GOT3 (cell line): ENCODE results near the gene DYNC1H1.
"Not testable (repeated sequence)": the region's sequence is repeated elsewhere in the genome, so short reads cannot be mapped to it uniquely, and the experiment has no call there.

ENCODE experiments used
- DNase-seq: peaks from one replicate; lab custom pipeline; 2025; ENCODE audit warnings: mixed read lengths; lab: John Stamatoyannopoulos, UW

The DYNC1H1 gene

DNA sequence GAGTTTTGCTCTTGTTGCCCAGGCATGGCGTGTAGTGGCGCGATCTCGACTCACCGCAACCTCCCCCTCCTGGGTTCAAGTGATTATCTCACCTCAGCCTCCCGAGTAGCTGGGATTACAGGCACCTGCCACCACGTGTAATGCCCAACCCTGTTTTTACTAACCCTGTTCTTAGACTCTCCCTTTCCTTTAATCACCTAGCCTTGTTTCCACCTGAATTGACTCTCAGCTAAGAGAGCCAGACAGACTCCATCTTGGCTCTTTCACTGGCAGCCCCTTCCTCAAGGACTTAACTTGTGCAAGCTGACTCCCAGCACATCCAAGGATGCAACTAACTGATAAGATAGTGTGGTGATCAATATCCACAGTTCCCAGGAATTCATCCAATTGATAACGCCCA, 100.2 kb downstream of the DYNC1H1 start:
- not testable (repeated sequence) for DNase-seq

DNA sequence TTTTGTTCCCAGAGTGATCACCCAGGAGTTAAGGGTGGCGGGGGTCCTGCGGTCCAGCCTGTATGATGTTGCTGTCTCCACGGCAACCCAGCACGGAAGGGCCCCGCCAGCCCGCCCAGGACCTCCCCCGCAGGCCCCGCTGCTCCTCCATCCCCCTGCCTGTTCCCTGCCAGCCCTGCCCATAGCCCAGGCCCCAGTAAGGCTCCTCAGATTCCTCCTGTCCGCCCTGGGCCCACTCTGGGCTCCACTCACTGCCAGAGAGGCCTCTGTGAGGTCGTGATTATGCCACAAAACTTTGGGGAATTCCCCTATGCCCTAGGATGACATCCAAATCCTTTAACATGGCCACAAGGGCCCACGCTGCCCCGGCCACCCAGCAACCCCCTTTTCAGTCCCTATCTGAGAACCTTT, 101.7 kb downstream of the DYNC1H1 start:
- no peak for DNase-seq

DNA sequence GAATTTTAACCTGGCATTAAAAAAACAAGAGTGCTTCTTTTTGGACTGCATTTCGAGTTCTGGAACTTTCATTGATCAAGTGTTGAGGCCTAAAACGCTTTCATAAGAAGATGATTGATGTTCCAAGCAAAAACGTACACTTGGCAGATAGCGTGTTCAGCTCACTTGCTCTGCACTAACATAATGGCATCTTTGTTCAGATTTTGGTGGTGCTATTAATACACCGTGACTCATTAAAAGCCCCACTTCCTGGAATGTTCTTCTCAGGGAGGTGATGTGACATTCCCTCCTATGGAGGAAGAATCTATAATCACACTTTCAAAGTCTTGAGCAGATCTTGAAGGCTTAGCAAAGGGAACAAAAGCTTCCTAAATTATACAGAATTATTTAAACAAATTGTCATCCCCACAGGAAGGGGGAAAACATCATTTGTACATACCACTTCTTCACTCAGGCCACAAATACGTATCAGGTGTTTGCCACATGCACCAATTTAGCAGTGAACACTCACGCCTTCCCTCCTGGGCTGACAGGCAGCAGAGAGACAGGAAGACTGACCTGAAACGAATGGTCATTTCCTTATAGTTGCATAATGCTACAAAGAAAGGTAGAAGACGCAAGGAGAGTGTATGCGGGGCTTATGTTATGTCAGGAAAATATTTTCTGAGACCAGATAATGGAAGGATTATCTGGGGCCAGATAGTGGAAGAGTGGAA, 107.1 kb downstream of the DYNC1H1 start:
- no peak for DNase-seq

DNA sequence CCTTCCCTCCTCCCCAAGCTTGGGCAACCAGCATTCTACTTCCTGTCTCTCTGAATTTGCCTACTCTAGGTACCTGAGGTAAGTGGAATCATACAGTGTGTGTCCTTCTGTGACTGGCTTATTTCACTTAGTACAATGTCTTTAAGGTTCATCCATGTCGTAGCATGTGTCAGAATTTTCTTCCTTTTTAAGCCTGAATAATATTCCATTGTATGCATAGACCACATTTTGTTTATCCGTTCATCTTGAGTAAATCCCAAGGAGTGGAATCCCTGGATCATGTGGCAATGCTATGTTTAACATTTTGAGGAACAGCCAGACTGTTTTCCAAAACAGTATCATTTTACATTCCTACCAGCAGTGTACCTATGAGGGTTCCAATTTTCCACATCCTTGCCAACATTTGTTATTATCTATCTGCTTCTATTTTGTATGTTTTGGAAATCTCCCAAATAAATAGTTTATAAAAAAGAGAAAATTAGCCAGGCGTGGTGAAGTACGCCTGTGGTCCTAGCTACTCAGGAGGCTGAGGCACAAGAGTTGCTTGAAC, 110.1 kb downstream of the DYNC1H1 start:
- DNase-seq, result no peak

DNA sequence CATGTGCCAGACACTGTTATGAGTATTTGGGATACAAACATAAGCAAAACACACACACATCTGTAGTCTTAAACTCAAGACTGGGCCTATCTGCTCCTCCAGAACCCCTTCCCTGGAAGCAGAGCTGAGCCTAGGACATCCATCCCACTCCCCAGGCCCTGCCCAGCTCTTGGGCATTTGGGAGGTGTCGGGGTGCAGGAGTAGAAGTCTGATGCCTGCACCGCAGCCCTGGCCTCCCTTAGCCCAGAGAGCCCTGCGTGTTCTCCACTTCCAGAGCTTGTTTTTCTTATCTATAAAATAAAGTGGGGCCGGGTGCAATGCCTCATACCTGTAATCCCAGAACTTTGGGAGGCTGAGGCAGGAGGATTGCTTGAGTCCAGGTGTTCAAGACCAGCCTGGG, 110.8 kb downstream of the DYNC1H1 start:
- DNase-seq, result no peak

DNA sequence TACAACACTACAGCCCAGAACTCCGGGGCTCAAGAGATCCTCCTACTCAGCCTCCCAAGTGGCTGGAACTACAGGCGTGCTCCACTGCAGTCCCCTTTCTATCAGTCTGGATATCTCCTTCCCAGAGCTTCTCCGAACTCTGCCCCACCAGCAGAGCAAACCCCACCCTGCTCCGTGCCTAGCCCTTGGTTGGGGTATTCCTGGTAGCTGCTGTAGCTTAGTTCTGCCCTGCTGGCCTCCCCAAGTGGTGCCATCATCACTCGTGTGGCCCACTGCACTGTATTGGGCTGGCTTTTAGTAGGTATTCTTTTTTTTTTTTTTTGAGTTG, 113.0 kb downstream of the DYNC1H1 start:
- no peak for DNase-seq

DNA sequence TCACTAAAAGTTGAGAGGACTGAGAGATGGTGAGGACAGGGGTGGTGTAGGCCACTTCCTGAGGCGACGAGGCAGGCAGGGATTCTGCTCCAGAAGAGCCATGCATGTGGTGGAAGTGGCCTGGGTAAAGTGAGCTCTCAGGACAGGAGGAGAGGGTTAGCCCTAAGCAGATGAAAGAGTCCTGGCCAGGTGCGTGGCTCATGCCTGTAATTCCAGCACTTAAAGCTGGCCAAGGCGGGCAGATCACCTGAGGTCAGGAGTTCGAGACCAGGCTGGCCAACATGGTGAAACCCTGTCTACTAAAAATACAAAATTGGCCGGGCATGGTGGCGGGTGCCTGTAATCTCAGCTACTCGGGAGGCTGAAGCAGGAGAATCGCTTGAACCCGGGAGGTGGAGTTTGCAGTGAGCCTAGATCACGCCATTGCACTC, 114.0 kb downstream of the DYNC1H1 start:
- DNase-seq, result not testable (repeated sequence)

DNA sequence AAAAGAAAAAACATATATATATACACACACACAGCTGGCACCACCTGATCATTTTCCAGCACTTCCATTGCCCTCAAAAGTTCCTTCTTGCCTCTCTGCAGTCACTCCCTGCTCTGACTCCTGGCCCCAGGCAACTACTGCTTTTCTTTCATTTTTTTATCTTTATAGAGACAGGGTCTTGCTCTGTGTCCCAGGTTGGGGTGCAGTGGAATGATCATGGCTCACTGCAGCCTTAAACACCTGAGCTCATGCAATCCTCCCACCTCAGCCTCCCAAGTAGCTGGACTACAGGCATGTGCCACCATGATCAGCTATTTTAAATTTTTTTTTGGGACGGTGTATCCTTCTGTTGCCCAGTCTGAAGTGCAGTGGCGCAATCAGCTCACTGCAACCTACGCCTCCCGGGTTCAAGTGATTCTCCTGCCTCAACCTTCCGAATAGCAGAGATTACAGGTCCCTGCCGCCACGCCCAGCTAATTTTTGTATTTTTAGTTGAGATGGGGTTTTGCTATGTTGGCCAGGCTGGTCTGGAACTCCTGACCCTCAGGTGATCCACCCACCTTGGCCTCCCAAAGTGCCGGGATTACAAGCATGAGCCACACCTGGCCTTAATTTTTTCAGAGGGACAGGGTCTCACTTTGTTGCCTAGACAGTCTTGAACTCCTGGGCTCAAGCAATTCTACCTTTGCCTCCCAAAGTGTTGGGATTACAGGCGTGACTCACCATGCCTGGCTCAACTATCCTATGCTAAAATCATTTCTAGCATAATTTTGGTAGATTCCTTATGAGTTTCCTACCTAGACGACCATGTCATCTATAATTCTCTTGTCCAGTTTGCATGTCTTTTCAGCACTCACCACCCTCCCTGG, 114.7 kb downstream of the DYNC1H1 start:
- DNase-seq, result no peak

DNA sequence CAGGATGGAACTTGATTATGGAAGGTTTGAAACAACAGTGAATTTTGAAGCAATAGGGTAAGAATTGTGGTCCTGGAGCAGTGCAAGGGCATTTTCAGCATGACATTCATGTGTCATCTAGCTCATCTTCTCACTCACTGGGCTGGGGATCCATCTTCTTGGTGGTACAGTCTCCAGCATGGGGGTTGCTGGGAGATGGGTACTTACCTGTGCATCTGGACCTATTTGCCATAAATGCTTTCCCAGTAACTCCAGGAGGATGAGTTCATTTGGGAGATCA, 115.3 kb downstream of the DYNC1H1 start:
- DNase-seq, result no peak

DNA sequence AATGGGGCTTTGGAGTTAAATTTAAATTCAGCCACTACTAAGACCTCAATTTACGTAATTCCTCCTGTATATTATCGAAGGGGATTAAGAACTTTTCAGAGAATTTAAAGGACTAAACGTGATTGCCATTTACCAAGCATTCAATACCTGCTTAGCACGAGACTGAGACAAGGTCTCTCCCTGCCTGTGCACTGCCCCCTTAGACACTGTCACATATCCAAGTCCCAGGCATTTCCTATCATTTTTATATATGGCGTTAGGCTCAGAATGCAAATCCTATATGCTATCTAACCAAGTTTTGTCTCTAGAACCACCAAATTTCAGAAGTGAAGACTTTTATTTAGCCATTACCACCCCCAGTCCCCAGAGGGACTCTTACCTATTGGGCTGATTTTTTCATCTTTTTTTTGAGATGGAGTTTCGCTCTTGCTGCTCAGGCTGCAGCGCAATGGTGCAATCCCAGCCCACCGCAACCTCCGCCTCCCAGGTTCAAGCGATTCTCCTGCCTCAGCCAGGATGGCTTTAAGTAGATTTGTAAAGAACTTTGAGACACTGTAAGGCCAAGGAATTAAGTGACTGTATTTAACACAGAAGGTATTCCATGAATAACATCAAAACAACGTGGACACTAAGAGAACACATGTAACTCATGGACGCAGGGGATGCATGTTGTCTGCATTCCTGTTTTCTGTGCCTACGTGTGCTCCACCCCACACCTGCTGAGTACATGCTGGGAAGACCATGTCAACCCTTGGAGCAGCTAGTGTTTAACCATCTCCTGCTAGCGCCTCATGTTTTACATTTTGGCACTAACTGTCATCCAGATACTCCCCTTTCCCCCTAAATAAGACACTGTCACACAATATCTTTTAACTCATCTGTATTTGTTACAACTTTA, 116.1 kb downstream of the DYNC1H1 start:
- DNase-seq, result no peak

DNA sequence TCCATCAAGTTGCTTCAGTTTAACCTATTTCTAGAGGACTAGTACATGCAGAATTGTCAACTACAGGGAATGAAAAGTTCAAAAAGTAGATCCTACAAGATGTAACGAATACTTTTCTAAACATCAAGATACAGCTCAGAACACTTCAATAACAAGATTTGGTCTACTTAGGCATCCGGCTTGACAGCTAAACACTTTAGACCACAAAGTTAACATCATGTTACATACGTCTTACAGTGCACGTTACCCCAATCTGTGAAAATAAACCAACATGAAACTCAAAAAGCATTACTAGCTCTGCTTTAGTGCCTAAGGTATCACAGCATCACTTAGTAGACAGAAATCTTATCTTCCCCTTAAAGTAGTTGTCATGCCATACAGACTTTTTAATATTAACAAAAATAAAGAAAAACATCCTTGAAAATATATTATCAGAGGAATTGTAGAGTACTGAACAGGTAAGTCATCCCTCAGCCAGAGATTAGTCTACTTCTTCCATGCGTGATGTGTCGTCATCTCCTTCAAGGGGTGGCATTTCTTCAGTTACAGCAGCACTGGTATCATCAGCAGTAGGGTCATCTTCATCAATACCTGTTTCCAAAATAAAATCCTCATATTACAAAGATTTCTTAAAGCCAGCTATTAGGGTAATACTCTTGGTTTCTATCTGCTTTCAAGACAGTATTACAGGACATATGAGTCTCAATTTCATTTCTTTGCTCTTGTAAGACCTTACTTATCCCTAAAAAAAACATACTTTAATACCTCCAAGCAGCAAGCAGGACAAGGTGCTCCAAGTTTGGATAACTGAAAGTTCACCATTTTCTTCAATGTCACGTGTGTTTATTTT, 117.1 kb downstream of the DYNC1H1 start:
- DNase-seq, result no peak

DNA sequence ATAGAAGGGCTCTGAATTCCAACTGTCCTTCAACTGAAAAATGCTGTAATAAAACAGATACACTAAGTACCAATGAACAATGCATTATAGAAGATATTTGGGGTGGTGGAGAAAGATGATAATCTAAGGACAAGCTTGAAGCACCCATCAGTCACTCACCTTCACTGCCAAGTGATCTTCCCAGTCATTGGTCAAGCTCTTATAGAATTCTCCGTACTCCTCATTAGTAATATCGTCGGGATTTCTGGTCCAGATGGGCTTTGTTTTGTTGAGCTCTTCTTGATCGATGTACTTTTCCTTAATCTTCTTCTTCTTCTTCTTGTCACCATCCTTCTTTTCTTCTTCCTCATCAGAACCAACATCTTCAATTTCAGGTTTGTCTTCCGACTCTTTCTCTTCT, 120.1 kb downstream of the DYNC1H1 start:
- not testable (repeated sequence) for DNase-seq

DNA sequence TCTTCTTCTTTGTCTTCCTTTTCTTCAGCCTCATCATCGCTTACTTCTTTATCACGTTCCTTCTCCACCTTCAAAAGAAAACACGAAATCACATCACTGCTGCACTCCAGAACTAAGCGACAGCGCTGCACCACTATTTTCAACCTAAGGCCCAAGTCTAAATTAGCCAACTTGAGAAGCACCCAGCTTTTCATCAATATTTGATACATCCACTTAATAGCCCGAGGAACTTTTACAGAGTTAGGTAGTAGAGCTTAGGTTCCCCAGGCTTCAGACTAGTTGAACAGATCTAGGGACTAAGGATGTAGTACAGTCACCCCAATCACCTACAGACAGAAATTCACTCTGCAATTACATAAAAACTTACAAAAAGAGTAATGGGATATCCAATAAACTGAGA, 120.6 kb downstream of the DYNC1H1 start:
- no peak for DNase-seq

DNA sequence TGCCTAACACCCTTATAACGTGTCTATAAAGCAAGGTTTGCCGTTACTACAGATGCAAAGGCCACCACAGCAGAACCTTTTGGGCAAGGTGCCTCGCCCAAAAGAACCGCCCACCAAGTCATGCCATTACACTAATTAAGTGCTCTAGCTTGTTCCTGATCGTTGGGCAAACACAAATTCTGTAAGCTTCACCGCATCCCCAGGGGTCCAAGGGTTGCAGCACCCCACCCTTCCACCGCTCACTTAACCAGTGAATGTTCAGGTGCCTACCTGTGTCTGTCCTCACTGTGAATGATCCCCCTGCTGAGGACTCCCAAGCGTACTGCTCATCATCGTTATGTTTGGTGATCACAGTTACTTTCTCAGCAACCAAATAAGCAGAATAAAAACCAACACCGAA, 121.1 kb downstream of the DYNC1H1 start:
- no peak for DNase-seq

DNA sequence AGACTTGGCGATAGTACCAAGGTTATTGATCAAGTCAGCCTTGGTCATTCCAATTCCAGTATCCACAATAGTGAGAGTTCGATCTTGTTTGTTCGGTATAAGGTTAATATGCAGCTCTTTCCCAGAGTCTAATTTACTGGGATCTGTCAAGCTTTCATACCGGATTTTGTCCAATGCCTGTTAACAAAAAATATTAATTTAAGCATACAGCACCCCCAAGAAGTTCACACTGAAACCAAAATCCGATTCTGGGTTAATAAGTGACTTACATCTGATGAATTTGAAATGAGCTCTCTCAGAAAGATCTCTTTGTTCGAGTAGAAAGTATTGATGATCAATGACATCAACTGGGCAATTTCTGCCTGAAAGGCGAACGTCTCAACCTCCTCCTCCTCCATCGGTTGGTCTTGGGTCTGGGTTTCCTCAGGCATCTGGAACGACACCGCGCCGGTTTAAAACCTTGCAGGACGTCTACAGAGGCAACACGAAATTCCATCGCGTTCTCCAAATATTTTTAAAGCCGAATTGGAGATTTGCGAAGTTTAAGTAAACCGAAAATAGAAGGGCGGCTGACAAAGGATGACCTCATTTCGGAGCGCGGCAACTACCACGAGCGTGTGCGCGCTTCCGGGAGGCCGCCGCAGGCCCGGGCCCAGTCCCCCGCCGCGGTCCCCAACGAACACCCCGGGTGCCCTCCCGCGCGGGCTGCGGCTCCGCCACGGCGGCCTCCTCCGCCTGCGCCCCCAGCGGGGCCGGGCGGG, 121.8 kb downstream of the DYNC1H1 start:
- DNase-seq, result no peak

DNA sequence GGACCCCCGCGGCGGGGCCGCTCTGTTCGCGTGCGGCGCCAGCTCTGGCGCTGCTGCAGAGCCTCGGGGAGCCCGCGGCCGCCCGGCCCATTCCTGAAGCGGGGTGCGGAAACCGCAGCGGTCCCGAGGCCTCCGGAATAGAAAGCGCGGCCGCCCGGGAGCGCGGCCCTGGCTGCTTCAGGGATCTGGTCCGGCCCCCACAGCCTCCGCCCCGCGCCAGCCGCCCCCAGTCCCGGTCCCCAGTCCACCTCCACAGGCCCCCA, 122.3 kb downstream of the DYNC1H1 start:
- no peak for DNase-seq

DNA sequence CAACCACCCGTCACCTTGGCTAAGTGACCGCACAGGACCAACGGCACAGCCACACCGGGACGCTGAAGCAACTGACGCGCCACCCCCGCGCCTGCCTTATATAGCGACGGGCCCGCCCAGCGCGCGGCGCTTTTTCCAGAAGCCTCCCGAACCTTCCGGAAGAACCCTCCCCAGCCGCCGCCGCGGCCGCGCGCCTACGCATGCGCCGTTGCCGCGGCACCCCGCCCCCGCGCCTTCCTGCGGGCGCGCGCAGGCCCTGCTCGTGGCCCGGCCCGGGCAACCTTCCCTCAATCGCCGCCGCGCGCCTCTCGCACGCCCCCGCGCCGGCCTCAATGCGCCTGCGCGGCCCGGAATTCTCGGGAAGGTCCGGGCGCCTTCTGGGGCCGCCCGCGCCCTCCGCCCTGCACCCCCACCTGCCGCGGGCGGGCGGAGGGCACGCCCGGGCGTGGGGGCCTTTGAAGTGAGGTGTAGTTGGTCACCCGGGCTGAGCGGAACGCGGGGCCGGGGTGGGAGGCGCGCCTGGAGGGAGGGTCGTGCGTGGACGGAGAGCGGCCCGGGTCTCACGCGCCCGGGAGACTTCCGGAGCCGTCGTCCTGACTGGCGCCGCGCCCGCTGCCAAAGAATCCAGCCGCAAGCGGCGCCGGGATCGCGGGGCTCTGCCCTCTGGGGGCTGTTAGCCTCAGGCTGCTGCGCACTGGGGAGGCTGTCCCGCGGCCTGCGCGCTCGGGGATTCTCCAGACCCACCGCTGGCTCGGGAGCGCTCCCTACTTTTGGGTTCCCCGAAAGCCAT, 122.8 kb downstream of the DYNC1H1 start, which contains the start of gene HSP90AA1:
HSP90AA1 (minus strand) TSS at position 73 of the 790 bp plus-strand sequence. CDS start 666 bp downstream, outside the sequence.
- DNase-seq, result peak; percentile 54

DNA sequence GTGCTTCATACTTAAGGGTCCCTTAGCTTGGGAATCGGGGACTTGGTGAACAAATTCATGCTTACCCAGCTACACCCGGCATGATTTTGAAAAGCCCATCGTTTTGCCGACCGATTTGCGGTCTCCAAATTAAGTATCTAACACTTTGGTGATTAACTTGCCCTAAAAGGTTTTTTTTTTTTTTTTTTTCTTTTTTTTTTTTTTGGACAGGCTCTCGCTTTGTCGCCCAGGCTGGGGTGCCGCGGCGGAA, 123.3 kb downstream of the DYNC1H1 start:
- DNase-seq, result no peak

DNA sequence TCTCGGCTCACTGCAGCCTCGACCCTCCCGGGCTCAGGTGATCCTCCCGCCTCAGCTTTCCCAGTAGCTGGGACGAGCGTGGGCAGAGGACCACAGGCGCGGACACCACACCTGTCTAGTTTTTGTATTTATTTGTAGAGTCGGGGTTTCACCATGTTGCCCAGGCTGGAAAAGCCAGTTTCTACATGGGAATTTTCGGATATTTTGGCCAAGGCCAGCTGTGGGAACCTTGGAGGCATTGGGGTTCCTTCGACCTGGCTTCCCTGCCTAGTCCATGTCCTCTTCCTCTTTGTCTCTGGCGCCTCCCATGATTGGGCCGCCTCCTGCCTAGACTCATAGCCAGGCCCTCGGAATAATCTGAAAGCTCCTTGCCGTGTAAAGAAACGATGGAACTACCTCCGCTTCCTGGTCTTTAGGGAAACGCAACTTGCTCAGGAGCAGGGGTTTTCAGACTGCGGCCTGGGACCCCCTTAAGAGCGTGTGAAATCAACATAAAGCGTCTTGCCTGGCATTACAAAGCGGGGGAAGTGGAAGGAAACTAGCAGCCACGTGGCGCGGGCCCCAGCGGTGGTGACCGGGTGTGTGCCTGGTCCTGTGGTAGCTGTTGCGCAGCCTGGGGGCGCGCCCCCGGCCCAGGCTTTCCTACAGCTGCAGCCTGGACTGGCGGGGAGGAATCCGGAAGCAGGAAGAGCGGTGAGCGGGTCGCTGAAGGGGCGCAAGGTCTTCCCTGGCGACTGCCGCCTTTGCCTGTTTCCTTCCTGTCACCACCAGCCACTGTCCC, 123.8 kb downstream of the DYNC1H1 start:
- no peak for DNase-seq
